Measurements from ENCODE around the gene TRAPPC2.
"Not testable (repeated sequence)": the region's sequence is repeated elsewhere in the genome, so short reads cannot be mapped to it uniquely, and the experiment has no call there.

The TRAPPC2 gene

DNA sequence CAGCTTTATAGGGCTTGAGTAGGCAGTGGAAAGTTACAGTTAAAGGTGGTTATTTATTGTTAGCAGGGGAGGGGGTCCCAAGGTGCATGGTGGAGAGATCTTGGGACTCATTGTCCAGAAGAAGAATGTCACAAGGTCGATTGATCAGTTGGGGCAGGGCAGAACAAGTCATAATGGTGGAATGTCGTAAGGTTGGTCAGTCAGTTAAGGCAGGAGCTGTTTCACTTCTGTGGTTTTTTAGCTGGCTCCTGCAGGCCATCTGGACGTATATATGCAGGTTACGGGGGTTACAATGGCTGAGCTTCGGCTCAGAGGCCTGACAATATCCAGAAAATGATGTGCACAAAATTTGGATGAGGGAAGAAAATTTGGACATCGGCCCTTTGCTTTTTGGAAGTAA is 7.3 kb upstream of the TRAPPC2 start:
- TF ChIP-seq, protein P1, sequence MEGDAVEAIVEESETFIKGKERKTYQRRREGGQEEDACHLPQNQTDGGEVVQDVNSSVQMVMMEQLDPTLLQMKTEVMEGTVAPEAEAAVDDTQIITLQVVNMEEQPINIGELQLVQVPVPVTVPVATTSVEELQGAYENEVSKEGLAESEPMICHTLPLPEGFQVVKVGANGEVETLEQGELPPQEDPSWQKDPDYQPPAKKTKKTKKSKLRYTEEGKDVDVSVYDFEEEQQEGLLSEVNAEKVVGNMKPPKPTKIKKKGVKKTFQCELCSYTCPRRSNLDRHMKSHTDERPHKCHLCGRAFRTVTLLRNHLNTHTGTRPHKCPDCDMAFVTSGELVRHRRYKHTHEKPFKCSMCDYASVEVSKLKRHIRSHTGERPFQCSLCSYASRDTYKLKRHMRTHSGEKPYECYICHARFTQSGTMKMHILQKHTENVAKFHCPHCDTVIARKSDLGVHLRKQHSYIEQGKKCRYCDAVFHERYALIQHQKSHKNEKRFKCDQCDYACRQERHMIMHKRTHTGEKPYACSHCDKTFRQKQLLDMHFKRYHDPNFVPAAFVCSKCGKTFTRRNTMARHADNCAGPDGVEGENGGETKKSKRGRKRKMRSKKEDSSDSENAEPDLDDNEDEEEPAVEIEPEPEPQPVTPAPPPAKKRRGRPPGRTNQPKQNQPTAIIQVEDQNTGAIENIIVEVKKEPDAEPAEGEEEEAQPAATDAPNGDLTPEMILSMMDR (IDR thresholded peaks at IDR 0.05; ENCODE audit: insufficient read depth, low read length, missing control alignments): no peak
- DNase-seq (ENCODE audit: low read depth, low spot score): no peak
- ChIA-PET POLR2A (no interaction called here), CTCF (interaction anchor here (1.1 kb wide), 1 partner anchor 82 kb away, joined by 4 read pairs; no protein-coding TSS in a partner anchor)
- no peak overlapping the region for H3K4me3 ChIP-seq (ENCODE audit: low read depth, low read length)

DNA sequence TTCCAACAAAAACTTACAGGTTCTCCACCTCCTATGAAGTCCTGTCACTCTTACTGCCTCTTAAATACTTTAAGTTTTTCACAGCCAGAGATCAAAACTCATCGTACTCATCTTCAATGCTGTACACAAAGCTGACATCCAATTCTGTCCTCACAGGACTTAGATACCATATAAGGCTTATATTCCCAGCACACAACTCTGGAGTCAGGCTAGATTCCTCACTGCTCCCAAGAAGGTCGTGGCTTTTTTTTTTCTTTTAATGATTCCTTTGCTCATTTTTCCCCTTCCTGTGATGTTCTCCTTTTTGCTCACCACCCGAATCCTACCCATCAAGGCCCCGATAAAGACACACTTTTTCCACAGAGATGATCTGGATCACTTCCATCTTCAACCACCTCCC is 914 bp downstream of the TRAPPC2 start:
- POLR2A ChIA-PET: interaction anchor here (1.8 kb wide), 1 partner anchor 64 kb away, joined by 4 read pairs; no protein-coding TSS in a partner anchor
- DNase-seq (ENCODE audit: low read depth, low spot score): no peak
- H3K4me3 ChIP-seq (ENCODE audit: low read depth, low read length): peak overlapping the region; percentile 76
- TF ChIP-seq, protein P1 (IDR thresholded peaks at IDR 0.05; ENCODE audit: insufficient read depth, low read length, missing control alignments): no peak
- CTCF ChIA-PET: interaction anchor here (1.0 to 1.4 kb wide), 3 partner anchors 79 to 227 kb away, joined by 3 to 6 read pairs (median 3); no protein-coding TSS in a partner anchor

DNA sequence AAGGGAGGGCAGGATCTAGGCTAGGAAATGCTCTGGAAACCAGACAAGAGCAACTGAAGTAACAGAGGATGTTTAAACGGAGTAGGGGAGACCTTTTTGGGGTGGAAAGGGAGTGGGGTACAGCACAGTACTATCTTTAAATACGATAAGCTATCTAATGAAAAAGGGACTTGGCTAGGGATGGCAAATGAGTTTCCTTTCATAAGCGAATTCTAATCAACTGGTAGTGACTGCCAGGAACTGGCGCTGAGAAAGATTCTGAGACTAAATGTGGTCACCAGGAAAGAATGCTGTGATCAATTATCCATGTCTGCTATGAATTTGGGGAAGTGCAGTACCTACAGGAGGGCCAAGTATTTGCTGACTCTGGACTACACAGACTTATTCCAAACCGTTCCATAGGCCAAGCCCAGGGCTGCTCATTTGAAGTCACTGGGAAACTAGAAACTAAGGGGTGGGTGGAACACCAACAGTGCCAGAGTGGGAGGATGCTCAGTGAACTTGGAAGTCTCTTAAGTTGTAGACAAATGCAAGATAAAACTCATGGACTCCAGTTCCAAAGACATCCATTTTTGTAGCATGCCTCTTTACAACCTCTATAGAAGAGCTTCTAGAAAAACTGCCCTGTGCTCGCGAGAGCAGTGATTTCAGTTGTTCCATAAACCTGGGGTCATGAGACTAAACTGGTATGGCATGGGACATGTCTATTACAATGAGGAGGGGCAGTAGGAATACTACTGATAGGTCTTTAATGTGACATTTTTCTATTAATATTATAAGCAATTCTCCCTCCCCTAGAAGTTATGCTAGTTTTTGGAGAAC is 2.0 kb downstream of the TRAPPC2 start:
- ChIA-PET CTCF (no interaction called here), POLR2A (no interaction called here)
- TF ChIP-seq, protein P1 (IDR thresholded peaks at IDR 0.05; ENCODE audit: insufficient read depth, low read length, missing control alignments): no peak
- no peak for DNase-seq (ENCODE audit: low read depth, low spot score)
- H3K4me3 ChIP-seq (ENCODE audit: low read depth, low read length): no peak overlapping the region

DNA sequence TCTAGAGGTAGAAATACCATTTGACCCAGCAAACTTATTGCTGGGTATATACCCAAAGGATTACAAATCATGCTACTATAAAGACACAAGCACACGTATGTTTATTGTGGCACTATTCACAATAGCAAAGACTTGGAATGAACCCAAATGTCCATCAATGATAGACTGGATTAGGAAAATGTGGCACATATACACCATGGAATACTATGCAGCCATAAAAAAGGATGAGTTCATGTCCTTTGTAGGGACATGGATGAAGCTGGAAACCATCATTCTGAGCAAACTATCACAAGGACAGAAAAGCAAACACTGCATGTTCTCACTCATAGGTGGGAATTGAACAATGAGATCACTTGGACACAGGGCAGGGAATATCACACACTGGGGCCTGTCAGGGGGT is 3.9 kb downstream of the TRAPPC2 start:
- POLR2A ChIA-PET; H3K4me3 ChIP-seq (ENCODE audit: low read depth, low read length); DNase-seq (ENCODE audit: low read depth, low spot score); CTCF ChIA-PET: not testable (repeated sequence)

DNA sequence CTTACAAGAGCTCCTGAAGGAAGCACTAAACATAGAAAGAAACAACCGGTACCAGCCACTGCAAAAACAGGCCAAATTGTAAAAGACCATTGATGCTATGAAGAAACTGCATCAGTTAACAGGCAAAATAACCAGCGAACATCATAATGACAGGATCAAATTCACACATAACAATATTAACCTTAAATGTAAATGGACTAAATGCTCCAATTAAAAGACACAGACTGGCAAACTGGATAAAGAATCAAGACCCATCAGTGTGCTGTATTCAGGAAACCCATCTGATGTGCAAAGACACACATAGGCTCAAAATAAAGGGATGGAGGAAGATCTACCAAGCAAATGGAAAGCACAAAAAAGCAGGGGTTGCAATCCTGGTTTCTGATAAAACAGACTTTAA is 7.8 kb downstream of the TRAPPC2 start:
- H3K4me3 ChIP-seq (ENCODE audit: low read depth, low read length); CTCF ChIA-PET; DNase-seq (ENCODE audit: low read depth, low spot score); POLR2A ChIA-PET: not testable (repeated sequence)

DNA sequence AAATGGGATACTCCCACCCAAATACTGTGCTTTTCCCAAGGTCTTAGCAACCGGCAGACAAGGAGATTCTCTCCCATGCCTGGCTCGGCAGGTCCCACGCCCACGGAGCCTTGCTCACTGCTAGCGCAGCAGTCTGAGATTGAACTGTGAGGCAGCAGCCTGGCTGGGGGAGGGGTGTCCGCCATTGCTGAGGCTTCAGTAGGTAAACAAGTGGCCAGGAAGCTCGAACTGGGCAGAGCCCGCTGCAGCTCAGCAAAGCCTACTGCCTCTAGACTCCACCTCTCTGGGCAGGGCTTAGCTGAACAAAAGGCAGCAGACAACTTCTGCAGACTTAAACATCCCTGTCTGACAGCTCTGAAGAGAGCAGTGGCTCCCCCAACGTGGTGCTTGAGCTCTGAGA is 9.5 kb downstream of the TRAPPC2 start:
- DNase-seq (ENCODE audit: low read depth, low spot score); H3K4me3 ChIP-seq (ENCODE audit: low read depth, low read length); CTCF ChIA-PET: not testable (repeated sequence)
- POLR2A ChIA-PET: interaction anchor here (0.7 kb wide), 1 partner anchor 10 kb away, joined by 3 read pairs; the partner anchor contains the start of genes OFD1 and TRAPPC2

DNA sequence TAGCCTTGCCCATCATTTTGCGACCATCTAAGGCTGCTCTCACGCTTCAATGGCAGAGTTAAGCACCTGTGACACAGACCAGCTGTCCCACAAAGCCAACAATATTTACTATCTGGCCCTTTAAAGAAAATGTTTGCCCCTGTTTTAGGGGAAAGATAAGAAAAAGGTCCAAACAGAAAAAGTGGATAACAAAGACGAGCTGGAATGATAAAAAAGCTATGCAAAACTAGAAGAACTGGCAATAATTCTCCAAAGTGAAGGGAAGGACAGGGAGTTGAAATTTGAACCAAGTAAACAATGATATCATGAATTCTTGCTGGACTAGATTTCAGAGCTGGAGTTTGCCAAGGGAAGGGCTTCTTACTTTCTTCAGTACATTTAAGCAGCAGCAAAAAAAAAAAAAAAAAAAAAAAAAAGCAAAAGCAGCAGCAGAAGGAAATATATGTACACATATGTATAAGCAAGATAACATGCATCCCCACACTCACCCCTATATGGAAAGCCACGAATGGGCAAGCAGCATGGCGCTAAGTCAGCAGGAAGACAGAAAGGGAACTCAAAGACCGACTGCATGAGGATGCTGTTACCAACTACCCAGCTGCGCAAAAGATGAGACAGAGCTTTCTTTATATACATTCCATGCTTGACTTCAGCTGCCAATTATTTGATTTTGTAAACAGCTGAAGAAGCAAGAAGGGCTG is 12.5 kb downstream of the TRAPPC2 start:
- ChIA-PET POLR2A (no interaction called here), CTCF (no interaction called here)
- no peak overlapping the region; the same call in 1 of the 2 replicates for H3K4me3 ChIP-seq (ENCODE audit: low read depth, low read length)
- DNase-seq (ENCODE audit: low read depth, low spot score): no peak
- TF ChIP-seq, protein P1 (IDR thresholded peaks at IDR 0.05; ENCODE audit: insufficient read depth, low read length, missing control alignments): no peak

All from AG04449 (cell line).